HG03097 (cell line): ENCODE results near the gene SORCS1.

Source experiments
- ATAC-seq: cut with Tn5 transposase; IDR thresholded peaks from one replicate; pipeline ENCODE4 v1.9.1; 2021; ENCODE audit not compliant: unreplicated experiment, low FRiP score

The SORCS1 gene

DNA sequence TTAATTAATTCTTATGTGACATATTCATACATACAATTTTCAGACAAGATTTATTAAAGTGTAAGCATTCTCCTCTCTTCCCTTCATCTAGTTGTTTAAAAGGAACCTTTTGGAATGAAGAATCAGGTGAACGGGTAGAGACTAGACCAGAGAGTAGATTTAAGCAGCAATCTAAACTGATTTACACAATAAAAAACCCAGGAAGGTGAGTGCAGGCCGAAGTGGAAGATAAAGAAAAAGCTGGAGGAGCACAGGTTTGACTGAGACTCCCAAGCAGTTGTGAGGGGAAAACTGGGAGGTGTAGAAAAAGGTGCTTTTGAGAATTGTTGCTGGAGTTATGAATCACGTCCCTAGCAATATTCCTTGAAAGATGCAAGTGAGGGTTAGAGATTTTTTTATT, 601.1 kb downstream of the SORCS1 start:
- ATAC-seq, result no peak

DNA sequence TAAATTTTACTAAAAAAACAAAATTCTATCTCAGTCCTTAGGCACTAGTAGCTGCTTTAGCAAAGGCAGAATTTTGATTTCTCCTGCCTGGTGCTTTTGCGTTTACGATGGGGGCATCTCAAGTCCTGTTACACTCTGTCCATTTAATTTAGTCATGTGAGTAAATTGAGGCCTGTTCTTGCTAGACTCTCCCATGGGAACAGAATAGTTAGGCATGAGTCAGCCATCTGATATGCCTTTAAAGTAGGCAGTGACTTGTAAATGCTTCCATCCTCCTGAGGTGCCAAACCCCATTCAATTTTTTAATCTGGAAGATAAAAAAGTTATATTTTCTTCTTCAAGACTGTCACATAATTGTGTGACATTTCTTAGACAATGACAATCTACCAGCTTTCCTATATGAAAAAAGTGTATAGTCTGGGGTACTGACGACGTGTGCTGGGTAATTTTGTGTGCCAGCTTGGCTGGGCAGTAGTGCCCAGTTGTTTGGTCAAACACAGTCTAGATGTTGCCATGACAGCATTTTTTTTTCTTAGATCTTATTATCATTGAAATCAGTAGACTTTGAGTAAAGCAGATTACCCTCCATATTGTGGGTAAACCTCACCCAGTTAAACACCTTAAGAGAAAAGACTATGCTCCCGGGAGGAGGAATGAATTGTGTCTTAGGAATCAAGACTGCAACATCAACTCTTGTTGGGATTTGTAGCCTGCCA, 603.4 kb downstream of the SORCS1 start:
- ATAC-seq, result no peak

DNA sequence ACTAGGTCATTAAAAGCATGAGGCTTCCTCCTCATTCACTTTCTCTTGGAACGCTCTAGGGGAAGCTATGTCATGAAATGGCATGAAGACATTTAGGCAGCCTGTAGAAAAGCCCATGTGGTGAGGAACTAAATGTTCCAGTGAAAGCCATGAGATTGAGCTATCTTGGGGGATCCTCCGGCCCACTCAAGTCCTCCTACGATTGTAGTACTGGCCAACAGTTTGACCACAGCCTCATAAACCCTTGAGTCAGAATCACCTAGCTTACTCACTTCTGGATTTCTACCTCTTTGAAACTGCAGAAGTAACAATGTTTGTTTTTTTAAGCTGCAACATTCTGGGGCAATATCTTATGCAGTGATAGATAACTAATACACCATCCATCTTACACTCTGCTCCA, 605.1 kb downstream of the SORCS1 start:
- ATAC-seq, result no peak

- ATAC-seq, result no peak
Measured at GRCh38 chr10:106557951-106558733, 606.4 kb downstream of the SORCS1 start.

- no peak for ATAC-seq
Measured at GRCh38 chr10:106557053-106557452, 607.5 kb downstream of the SORCS1 start.

DNA sequence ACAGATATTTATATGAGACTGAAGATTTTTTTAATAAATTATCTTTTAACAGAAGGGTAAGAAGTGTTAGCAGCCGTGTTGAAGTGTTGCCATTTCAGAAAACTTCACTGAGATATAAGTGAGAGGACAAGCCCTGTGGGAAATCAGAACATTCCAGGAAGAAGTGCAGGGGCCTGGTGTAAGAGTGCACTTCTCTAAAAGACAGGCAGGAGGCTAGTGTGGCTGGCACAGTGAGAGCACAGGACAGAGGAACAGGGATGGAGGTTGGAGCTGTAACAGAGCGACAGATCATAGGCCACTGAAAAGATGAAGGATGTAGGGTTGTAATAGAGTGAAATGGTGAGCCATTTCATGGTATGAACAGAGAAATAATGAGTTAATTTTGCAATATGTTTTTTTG, 608.9 kb downstream of the SORCS1 start:
- ATAC-seq, result no peak

DNA sequence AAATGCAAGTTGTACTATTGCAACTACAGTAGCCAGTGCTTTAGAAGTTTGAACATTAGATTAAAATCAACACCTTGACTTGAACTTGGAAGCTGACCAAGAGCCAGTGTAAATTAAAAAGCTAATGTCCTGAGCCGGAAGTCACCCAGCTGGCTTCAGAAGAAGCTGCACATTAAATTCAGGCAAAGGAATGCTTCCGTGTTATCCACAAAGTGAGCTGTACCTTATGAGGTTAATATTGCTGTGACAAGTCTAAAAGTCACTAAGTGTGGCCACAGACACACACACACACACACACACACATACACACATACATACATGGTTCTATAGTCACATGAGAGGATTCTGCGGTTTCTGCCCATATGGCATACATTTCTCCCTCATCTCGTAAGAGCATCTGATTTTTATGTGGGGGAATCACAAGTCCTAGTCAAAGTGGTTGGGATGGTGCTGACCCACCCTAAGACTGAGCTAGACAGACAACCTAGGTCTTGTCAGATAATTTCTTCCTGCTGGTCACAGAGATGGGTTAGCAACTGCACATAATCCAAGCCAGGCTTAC, 612.9 kb downstream of the SORCS1 start:
- ATAC-seq, result no peak

GRCh38 chr10:106548832-106549231, 615.7 kb downstream of the SORCS1 start:
- ATAC-seq, result no peak

DNA sequence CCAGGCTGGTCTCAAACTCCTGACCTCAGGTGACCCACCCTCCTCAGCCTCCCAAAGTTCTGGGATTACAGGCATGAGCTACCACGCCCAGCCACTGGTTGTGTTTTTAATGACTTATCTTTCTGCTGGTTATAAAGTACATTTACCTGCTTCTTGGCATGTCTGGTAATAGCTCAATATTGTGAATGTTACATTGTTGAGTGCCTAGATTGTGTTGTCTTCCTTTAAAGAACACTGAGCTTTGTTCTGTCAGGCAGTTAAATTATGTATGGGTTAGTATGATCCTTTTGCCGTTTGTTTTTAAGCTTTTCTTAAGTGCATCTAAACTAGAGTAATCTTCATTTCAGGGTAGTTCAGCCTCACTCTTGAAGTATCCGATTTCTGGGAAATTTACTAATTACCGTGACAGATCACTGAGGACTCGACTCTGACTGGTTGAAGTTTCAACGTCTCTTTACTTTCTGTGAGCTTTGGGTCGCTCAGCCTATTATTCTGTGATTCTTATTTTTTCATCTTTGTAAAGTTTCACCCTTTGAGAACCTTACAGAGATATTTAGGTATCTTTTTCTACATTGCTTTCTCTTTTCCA, 617.4 kb downstream of the SORCS1 start:
- no peak for ATAC-seq

- ATAC-seq, result no peak
Measured at GRCh38 chr10:106542461-106542860, 622.0 kb downstream of the SORCS1 start.

- ATAC-seq, result no peak
Measured at GRCh38 chr10:106540645-106541044, 623.9 kb downstream of the SORCS1 start.

GRCh38 chr10:106537866-106538265, 626.6 kb downstream of the SORCS1 start:
- ATAC-seq, result no peak

GRCh38 chr10:106535304-106535953, 629.1 kb downstream of the SORCS1 start:
- no peak for ATAC-seq

DNA sequence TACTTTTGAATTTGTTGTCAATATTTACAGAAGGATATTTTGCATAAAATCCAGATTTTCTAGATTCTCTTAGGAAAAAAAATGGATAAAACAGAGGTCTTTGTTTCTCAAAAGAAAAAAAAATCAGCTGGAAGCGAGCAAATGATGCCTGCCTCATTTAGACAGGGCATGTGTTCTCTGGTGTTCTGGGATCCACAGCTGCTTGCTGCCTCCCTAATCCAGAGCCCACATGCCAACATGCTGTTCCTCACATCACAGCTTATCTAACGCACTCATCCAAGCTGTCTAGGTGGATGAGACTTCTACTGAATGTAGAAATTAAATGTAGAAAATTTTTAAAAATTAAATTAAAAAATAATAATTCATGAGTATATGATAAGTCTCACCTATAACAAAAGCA, 630.1 kb downstream of the SORCS1 start:
- no peak for ATAC-seq

GRCh38 chr10:106528702-106529101, 635.8 kb downstream of the SORCS1 start:
- ATAC-seq, result no peak

GRCh38 chr10:106525835-106526234, 638.7 kb downstream of the SORCS1 start:
- ATAC-seq, result no peak
